Forelimb muscle (tissue), 1 donor: Measurements from ENCODE around the gene STMN3. TPM values are rescaled to one million over a fixed set of nuclear protein-coding genes. Genes with fewer than 3 reads are reported as not detected.
"Not testable (repeated sequence)": the region's sequence is repeated elsewhere in the genome, so short reads cannot be mapped to it uniquely, and the experiment has no call there.

Experiments used
- DNase-seq: peaks from one replicate; pipeline ENCODE4 v3.0.0-alpha.2; 2013; ENCODE audit warnings: low read depth
- polyA plus RNA-seq: library from polyadenylated mRNA; unstranded; fragments of 120-200 nt; gene quantifications from one replicate; pipeline ENCODE4 v1.2.1, GENCODE V29; 2013; ENCODE audit not compliant: insufficient read length

Gene STMN3
- polyA plus RNA-seq, 1 donor = 11.4 TPM

GRCh38 chr20:63639093-63639975, 13.9 kb downstream of the STMN3 start:
- DNase-seq = no peak

GRCh38 chr20:63636752-63637628, 16.2 kb downstream of the STMN3 start:
- no peak for DNase-seq

- no peak for DNase-seq
These were observed 17.6 kb downstream of the STMN3 start for GRCh38 chr20:63635431-63636141.

GRCh38 chr20:63633732-63634131, 19.5 kb downstream of the STMN3 start:
- no peak for DNase-seq

GRCh38 chr20:63631426-63631825, 21.8 kb downstream of the STMN3 start:
- not testable (repeated sequence) for DNase-seq

- DNase-seq = not testable (repeated sequence)
These were observed 22.3 kb downstream of the STMN3 start for GRCh38 chr20:63630956-63631355.

GRCh38 chr20:63628246-63628975, 24.8 kb downstream of the STMN3 start:
- DNase-seq = no peak

GRCh38 chr20:63627751-63628245, 25.4 kb downstream of the STMN3 start:
- DNase-seq = no peak

- DNase-seq = peak; percentile 78
These were observed 26.0 kb downstream of the STMN3 start for GRCh38 chr20:63627129-63627750.

GRCh38 chr20:63626424-63627128, 26.6 kb downstream of the STMN3 start, which contains the start of gene GMEB2:
GMEB2 (minus strand) TSS chr20:63627101; CDS start chr20:63619397, 7,704 bp downstream.
- no peak for DNase-seq

- DNase-seq = no peak
These were observed 27.3 kb downstream of the STMN3 start for GRCh38 chr20:63625771-63626423.

GRCh38 chr20:63624486-63624885, 28.7 kb downstream of the STMN3 start:
- DNase-seq = no peak

GRCh38 chr20:63622732-63623131, 30.5 kb downstream of the STMN3 start:
- no peak for DNase-seq

GRCh38 chr20:63622096-63622495, 31.1 kb downstream of the STMN3 start:
- DNase-seq = no peak

- DNase-seq = no peak
These were observed 32.2 kb downstream of the STMN3 start for GRCh38 chr20:63620991-63621390.

GRCh38 chr20:63619505-63619904, 33.7 kb downstream of the STMN3 start:
- no peak for DNase-seq

- no peak for DNase-seq
These were observed 34.1 kb downstream of the STMN3 start for GRCh38 chr20:63619086-63619485.

GRCh38 chr20:63618291-63618980, 34.8 kb downstream of the STMN3 start:
- no peak for DNase-seq

- no peak for DNase-seq
These were observed 35.4 kb downstream of the STMN3 start for GRCh38 chr20:63617876-63618265.
